Adipocyte (in vitro differentiated cells): ENCODE results near the gene NLRP6.
"Not testable (repeated sequence)": the region's sequence is repeated elsewhere in the genome, so short reads cannot be mapped to it uniquely, and the experiment has no call there.

Experiments used
- DNase-seq: peaks from one replicate; pipeline ENCODE4 v3.0.0-alpha.2; 2015; ENCODE audit warnings: low read depth
- H3K27me3 ChIP-seq: replicated peaks from 2 replicates; pipeline ENCODE4 v1.7.0; 2013; ENCODE audit warnings: mild to moderate bottlenecking, low read length, moderate library complexity; ENCODE audit not compliant: control insufficient read depth, insufficient read depth
- H3K36me3 ChIP-seq: 2 replicates; pipeline ENCODE4 v1.7.0; 2013; ENCODE audit warnings: low read length, mild to moderate bottlenecking, moderate library complexity; ENCODE audit not compliant: control insufficient read depth, insufficient read depth, severe bottlenecking
- H3K4me1 ChIP-seq: 2 replicates; pipeline ENCODE4 v1.7.0; 2013; ENCODE audit warnings: mild to moderate bottlenecking, low read length, moderate library complexity; ENCODE audit not compliant: control insufficient read depth, insufficient read depth
- H3K4me3 ChIP-seq: 2 replicates; pipeline ENCODE4 v1.7.0; 2013; ENCODE audit warnings: mild to moderate bottlenecking, low read length, moderate library complexity
- H3K9ac ChIP-seq: 2 replicates; pipeline ENCODE4 v1.7.0; 2013; ENCODE audit warnings: mild to moderate bottlenecking, low read length, moderate library complexity
- H3K9me3 ChIP-seq: 2 replicates; pipeline ENCODE4 v1.7.0; 2013; ENCODE audit warnings: mild to moderate bottlenecking, low read length, moderate library complexity; ENCODE audit not compliant: control insufficient read depth

The NLRP6 gene

DNA sequence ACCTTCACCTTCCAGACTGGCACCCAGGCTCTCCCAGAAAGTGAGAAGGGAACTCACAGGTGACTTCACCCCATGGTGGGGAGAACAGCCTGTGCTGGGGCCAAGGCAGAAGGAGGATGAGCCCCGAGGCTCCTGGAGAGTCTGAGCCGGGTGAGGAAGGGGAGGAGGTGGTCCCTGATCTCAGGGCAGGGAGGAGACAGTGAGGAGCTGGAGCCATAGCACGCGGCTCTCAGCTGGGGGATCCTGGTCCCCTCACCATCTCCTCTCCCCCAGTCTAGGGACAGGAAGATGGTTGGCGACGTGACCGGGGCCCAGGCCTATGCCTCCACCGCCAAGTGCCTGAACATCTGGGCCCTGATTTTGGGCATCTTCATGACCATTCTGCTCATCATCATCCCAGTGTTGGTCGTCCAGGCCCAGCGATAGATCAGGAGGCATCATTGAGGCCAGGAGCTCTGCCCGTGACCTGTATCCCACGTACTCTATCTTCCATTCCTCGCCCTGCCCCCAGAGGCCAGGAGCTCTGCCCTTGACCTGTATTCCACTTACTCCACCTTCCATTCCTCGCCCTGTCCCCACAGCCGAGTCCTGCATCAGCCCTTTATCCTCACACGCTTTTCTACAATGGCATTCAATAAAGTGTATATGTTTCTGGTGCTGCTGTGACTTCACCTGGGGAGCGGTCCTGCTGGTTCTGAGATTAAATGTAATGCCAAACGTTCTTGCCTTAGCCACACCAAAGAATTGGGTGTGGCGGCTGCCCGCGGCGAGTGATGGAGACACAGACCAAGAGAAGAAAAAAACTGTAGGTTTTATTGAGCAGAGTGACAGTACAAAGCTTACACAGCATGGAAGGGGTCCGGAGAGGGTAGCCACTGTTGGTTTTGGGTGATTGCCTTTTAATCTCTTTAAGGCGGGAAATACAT lies 30.8 kb downstream of the NLRP6 start:
- DNase-seq, H3K27me3 ChIP-seq, H3K9me3 ChIP-seq, H3K36me3 ChIP-seq: not testable (repeated sequence)
- Histone ChIP-seq H3K4me3 (peak overlapping the region; percentile 91), H3K9ac (peak overlapping the region; percentile 92), H3K4me1 (peaks cover 27% of the 10 kb centered on the region)

GRCh38 chr11:309979-310572 lies 31.9 kb downstream of the NLRP6 start:
- DNase-seq, H3K36me3 ChIP-seq, H3K27me3 ChIP-seq, H3K9me3 ChIP-seq: not testable (repeated sequence)
- Histone ChIP-seq H3K4me3 (peak overlapping the region; percentile 91), H3K4me1 (peaks cover 27% of the 10 kb centered on the region), H3K9ac (peak overlapping the region; percentile 92)

GRCh38 chr11:311013-311748 lies 33.0 kb downstream of the NLRP6 start:
- Histone ChIP-seq H3K4me1 (peaks cover 30% of the 10 kb centered on the region), H3K4me3 (peak overlapping the region; percentile 52), H3K9ac (peak overlapping the region; percentile 79)
- not testable (repeated sequence) for H3K27me3 ChIP-seq, H3K9me3 ChIP-seq, H3K36me3 ChIP-seq, DNase-seq

DNA sequence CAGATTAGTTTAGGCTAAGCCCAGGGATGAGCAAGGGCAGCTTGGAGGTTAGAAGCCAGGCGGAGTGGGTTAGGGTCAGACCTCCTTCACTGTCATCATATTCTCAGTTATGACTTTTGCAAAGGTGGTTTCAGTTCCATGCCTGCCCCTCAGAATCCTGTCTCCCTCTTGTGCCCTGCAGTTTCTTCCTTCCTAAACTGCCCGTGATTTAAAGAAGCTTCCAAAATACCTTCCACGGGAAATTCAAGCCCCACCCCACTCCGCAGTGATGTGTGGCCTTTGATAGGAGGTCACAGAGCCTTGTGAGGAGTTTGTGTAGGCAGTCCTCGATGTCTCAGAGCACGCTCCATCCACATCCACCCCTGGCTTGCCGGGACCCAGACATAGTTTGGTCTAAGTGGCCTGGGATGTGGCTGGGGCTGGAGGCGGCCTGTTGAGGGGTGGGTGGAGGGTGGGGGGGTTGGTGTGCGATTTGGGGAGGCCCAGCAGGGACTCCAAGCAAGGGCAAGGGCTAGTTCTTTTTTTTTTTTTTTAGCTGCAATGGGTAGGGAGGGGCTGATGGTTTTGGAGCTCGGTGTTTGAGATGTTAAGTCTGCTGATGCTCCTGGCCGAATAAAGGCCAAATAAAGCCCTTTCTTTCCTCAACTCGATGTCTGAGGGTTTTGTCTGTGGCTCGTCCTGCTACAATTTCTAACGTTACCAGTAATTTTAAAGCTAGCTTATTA lies 34.0 kb downstream of the NLRP6 start:
- no peak for DNase-seq
- Histone ChIP-seq H3K27me3 (no peaks in the 10 kb centered on the region), H3K4me1 (peaks cover 35% of the 10 kb centered on the region), H3K4me3 (peak overlapping the region; percentile 52), H3K9ac (peak overlapping the region; percentile 79), H3K9me3 (no peaks in the 10 kb centered on the region), H3K36me3 (no peaks in the 10 kb centered on the region)

- no peaks in the 10 kb centered on the region for H3K9me3 ChIP-seq
- no peaks in the 10 kb centered on the region for H3K36me3 ChIP-seq
- DNase-seq, result no peak
- H3K4me3 ChIP-seq, result no peak overlapping the region
- peak overlapping the region; percentile 85 for H3K9ac ChIP-seq
- H3K4me1 ChIP-seq, result peaks cover 38% of the 10 kb centered on the region
- H3K27me3 ChIP-seq, result no peaks in the 10 kb centered on the region
These were observed 35.1 kb downstream of the NLRP6 start for GRCh38 chr11:313304-313786.

DNA sequence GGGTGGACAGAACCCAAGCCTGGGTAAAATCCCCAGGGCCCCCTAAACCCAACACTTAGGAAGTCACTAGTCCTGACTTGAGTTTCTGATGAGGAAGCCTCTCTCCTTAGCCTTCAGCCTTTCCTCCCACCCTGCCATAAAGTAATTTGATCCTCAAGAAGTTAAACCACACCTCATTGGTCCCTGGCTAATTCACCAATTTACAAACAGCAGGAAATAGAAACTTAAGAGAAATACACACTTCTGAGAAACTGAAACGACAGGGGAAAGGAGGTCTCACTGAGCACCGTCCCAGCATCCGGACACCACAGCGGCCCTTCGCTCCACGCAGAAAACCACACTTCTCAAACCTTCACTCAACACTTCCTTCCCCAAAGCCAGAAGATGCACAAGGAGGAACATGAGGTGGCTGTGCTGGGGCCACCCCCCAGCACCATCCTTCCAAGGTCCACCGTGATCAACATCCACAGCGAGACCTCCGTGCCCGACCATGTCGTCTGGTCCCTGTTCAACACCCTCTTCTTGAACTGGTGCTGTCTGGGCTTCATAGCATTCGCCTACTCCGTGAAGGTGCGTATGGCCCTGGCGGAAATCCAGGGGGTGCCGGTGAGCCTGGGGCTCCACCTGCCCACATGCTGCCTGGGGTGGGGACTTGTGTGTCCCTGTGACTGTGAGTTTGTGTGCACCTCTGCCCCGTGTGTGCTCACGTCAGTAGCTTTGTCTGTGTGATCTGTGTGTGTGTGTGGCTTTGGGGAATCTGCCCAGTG lies 35.8 kb downstream of the NLRP6 start, which contains the start of gene IFITM1:
Gene IFITM1, plus strand, starts transcription at position 254 of the 767 bp plus-strand sequence. Its CDS starts 131 bp downstream, at position 385.
- peak within 1 kb of the TSS; percentile 80 for H3K4me3 ChIP-seq
- peak within 1 kb of the TSS; percentile 85 for H3K9ac ChIP-seq
- peak; percentile 89 for DNase-seq
- no peaks in the 10 kb centered on the region for H3K36me3 ChIP-seq
- no peaks in the 10 kb centered on the region for H3K9me3 ChIP-seq
- peaks cover 38% of the 10 kb centered on the region for H3K4me1 ChIP-seq
- no peaks in the 10 kb centered on the region for H3K27me3 ChIP-seq

DNA sequence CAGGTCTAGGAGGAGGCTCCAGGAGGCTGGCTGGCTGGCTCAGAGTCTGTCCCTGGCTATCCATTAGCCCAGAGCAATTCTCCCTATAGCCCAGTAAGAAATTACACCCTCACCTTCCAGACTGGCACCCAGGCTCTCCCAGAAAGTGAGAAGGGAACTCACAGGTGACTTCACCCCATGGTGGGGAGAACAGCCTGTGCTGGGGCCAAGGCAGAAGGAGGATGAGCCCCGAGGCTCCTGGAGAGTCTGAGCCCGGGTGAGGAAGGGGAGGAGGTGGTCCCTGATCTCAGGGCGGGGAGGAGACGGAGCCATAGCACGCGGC lies 36.3 kb downstream of the NLRP6 start:
- peak overlapping the region; percentile 85 for H3K9ac ChIP-seq
- peak overlapping the region; percentile 80 for H3K4me3 ChIP-seq
- H3K4me1 ChIP-seq, result peaks cover 32% of the 10 kb centered on the region
- H3K9me3 ChIP-seq, DNase-seq, H3K27me3 ChIP-seq, H3K36me3 ChIP-seq: not testable (repeated sequence)

DNA sequence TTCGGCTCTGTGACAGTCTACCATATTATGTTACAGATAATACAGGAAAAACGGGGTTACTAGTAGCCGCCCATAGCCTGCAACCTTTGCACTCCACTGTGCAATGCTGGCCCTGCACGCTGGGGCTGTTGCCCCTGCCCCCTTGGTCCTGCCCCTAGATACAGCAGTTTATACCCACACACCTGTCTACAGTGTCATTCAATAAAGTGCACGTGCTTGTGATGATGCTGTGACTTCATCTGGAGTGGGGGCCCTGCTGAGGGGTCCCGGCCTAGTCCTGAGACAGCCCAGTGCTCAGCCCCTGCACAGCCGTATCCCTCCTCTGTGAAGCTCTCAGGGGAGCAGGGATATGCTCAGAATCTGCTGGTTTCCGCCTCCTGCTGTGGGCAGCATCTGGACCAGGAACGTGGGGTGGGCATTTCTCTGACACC lies 36.9 kb downstream of the NLRP6 start:
- no peak for DNase-seq
- H3K36me3 ChIP-seq, result no peaks in the 10 kb centered on the region
- peak overlapping the region; percentile 80 for H3K4me3 ChIP-seq
- H3K9ac ChIP-seq, result peak overlapping the region; percentile 85
- peaks cover 27% of the 10 kb centered on the region for H3K4me1 ChIP-seq
- H3K9me3 ChIP-seq, result no peaks in the 10 kb centered on the region
- no peaks in the 10 kb centered on the region for H3K27me3 ChIP-seq

GRCh38 chr11:315516-315994 lies 37.3 kb downstream of the NLRP6 start:
- no peak for DNase-seq
- Histone ChIP-seq H3K9me3 (no peaks in the 10 kb centered on the region), H3K4me3 (peak overlapping the region; percentile 80), H3K36me3 (no peaks in the 10 kb centered on the region), H3K9ac (peak overlapping the region; percentile 85), H3K27me3 (no peaks in the 10 kb centered on the region), H3K4me1 (peaks cover 27% of the 10 kb centered on the region)

DNA sequence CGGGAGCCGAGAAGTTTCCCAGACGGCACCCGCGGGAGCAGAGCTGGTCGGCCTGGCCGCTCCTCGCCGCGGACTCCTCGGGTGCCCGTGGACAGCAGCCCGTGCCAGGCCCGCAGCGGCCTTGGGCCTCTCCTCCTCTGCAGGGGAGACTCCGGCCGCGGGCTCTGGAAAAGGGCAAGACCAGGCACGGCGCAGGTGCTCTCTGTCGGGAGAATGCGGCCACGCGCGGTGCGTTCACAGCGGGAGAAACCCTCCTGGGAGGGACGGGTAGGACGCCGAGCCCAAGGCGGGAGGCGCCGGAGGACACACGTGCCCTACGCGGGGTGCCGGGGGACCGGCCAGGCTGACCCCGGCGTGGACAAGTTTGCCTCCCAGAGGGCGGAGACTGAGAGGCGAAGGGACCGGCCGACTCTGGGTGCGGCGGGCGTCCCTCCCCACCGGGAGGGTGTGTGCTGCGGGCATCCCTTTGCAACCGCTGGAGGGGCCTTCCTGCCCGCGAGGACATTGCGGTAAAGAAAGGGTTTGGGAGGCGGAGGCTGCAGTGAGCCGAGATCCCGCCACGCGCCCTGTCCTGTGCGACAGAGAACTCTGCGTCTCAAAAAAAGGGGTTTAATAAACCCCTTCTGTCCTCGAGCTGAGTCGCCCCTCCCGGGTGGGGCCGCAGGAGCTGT lies 38.0 kb downstream of the NLRP6 start:
- H3K27me3 ChIP-seq, result no peaks in the 10 kb centered on the region
- H3K36me3 ChIP-seq, result no peaks in the 10 kb centered on the region
- no peak for DNase-seq
- peaks cover 31% of the 10 kb centered on the region for H3K4me1 ChIP-seq
- peak overlapping the region; percentile 80 for H3K4me3 ChIP-seq
- no peaks in the 10 kb centered on the region for H3K9me3 ChIP-seq
- peak overlapping the region; percentile 85 for H3K9ac ChIP-seq
